ENCODE measurements around the gene MAD2L2.

DNA sequence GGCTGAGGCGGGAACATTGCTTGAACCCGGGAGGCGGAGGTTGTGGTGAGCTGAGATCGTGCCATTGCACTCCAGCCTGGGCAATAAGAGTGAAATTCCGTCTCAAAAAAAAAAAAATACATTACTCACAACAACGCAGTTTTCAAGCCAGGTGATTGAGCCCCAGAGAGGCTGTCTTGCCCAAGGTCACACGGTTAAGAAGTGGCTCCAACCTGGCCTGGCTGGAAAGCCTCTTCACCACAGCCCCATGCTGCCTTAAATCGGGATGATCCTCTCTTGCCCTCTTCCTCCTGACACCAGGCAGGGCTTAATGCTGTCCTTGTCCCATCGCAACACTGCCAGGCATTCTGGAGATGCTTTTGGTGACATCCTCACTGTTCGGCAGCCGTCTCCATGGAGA lies 32.1 kb upstream of the MAD2L2 start:
- TF ChIP-seq, protein P1, sequence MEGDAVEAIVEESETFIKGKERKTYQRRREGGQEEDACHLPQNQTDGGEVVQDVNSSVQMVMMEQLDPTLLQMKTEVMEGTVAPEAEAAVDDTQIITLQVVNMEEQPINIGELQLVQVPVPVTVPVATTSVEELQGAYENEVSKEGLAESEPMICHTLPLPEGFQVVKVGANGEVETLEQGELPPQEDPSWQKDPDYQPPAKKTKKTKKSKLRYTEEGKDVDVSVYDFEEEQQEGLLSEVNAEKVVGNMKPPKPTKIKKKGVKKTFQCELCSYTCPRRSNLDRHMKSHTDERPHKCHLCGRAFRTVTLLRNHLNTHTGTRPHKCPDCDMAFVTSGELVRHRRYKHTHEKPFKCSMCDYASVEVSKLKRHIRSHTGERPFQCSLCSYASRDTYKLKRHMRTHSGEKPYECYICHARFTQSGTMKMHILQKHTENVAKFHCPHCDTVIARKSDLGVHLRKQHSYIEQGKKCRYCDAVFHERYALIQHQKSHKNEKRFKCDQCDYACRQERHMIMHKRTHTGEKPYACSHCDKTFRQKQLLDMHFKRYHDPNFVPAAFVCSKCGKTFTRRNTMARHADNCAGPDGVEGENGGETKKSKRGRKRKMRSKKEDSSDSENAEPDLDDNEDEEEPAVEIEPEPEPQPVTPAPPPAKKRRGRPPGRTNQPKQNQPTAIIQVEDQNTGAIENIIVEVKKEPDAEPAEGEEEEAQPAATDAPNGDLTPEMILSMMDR (IDR thresholded peaks at IDR 0.05) = no peak
- no peak for TF ChIP-seq POLR2A (IDR thresholded peaks at IDR 0.05)
